Measurements from ENCODE around the gene DMAP1. TPM values are rescaled to one million over a fixed set of nuclear protein-coding genes. Genes with fewer than 3 reads are reported as not detected.

DMAP1 gene
- total and polyA plus RNA-seq, 2 of the 8 experiments (the other 6 are each of a cell fraction or from before 2014, with no cell fraction given) = 36.4 to 42.4 TPM

GRCh38 chr1:44170281-44170823 lies 42.9 kb upstream of the DMAP1 start (continued):
- TF ChIP-seq CTCF (IDR thresholded peaks at IDR 0.05; ENCODE audit: control extremely low read depth in 1 of 3, insufficient read depth in 1 of 3, low read depth in 1 of 3, low read length in 3 of 3) = peak in 2 of 3 experiments; percentile 13 to 26; a peak in 2 of 4 replicates
- TF ChIP-seq BACH1 (IDR thresholded peaks at IDR 0.05; ENCODE audit: low read length) = no peak
- no peak for TF ChIP-seq SIX5 (IDR thresholded peaks at IDR 0.05; ENCODE audit: low read depth, low read length)
- TF ChIP-seq TCF12 (IDR thresholded peaks at IDR 0.05; ENCODE audit: low read depth, low read length) = no peak

Measured in H1 (cell line).